GM19468 (cell line): ENCODE measurements around the gene GNPTAB.
"Not testable (repeated sequence)": the region's sequence is repeated elsewhere in the genome, so short reads cannot be mapped to it uniquely, and the experiment has no call there.

Experiments used
- ATAC-seq: cut with Tn5 transposase; IDR thresholded peaks from one replicate; pipeline ENCODE4 v1.9.1; 2021; ENCODE audit warnings: mild to moderate bottlenecking, moderate library complexity, moderate number of reproducible peaks; ENCODE audit not compliant: unreplicated experiment; ENCODE audit errors: extremely low read depth

The GNPTAB gene

DNA sequence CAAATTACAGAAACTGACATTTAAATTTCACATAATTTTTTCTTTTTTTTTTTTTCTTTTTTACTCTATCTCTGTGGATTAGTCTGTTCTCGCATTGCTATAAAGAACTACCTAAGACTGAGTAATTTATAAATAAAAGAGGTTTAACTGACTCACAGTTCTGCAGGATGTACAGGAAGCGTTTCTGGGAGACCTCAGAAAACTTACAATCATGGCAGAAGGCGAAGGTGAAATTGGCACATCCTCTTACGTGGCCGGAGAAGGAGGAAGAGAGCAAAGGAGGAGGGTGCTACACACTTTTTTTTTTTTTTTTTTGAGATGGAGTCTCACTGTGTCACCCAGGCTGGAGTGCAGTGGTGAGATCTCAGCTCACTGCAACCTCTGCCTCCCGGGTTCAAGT lies 19.4 kb downstream of the GNPTAB start:
- ATAC-seq = not testable (repeated sequence)

DNA sequence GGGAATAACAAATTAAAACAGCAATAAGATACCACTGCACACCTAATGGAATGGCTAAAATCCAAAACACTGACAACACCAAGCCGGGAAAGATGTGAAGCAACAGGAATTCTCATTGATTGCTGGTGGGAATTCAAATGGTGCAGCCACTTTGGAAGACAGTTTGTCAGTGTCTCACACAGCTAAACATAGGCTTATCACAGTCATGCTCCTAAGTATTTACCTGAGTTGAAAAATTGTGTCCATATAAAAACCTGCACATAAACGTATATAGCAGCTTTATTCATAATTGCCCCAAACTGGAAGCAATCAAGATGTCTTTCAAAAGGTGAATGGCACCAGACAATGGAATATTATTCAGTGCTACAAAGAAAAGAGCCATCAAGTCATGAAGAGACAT lies 21.6 kb downstream of the GNPTAB start:
- ATAC-seq = no peak

DNA sequence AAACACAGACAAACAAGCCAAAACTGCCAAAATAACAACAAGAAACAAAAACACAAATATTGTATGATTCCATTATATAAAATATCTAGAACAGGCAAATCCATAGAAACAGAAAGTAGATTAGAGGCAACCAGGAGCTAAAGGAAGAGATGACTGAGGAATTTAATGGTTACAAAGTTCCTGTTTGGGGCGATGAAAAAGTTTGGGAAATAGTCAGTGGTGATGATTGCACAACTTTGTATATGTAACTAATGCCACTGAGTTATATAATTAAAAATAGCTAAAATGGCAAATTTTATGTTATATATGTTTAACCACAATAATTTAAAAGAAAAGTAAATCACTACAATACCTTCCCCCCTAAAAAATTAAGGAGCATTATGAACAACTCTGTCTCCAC lies 24.5 kb downstream of the GNPTAB start:
- ATAC-seq = no peak

DNA sequence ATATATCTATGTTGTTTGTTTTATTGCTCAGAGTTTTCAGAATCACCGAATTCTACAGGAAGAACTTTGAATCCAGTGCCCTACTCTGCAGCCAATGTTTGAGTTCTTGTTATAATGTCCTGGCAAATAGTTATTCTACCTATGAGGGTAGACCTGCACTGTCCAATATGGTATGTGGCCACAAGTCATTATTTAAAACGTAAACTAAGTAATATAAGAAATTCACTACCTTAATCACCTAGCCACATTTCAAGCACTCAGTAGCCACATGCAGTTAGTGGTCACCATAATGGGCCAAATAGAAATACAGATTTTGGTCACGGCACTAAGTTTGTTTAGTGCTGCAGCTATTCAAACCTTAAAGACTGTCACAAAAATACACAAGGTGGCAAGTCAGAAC lies 26.4 kb downstream of the GNPTAB start:
- no peak for ATAC-seq

DNA sequence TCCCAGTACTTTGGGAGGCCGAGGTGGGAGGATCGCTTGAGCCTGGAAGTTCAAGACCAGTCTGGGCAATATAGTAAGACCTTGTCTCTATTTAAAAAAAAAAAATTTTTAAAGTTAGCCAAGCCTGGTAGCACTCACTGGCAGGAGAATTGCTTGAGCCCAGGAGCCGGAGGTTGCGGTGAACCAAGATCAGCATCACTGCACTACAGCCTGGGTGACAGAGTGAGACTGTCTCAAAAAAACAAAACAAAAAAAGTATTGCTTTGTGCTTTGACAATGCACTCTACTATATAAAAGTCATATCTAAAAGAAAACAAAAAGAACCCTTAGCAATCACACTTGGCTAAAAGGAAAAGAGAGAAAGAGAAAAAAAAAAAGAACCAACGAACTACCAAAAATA lies 26.8 kb downstream of the GNPTAB start:
- no peak for ATAC-seq

DNA sequence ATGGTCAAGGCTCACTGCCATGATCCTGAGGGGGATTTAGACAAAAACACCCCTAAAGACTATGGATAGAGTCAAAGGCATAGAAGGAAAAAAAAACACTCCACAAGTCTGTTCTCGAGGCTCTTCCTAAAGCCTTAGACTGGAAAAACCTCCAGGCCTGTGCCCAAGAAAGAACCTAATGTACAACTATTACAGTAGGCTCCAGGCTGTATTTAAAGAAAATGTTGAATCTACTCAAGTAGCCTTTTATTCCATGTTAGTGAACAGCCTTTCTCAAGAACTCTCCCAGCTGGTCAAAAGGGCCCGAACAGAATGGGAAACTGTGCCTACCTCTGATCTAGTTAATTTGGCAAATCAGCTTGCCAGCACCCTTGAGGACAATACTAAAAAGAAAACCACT lies 28.3 kb downstream of the GNPTAB start:
- ATAC-seq = no peak

DNA sequence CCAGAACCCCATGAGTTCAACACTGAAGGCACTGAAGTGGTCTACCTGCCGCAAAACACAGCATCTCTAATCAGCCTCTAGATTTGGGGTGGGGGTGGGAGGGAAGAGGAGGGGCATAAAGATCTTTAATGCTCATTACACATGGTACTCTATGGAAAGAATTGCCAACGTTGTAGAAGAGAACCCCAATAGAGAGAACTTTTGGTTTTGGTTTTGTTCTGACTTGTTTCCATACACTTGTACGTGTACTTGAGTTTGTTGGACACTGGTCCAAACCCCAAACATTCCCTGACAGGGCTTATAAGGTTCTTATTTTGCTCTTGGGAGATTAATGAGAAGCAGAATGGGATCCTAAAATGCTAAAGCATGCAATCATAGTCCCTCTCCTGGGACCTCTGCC lies 31.0 kb downstream of the GNPTAB start:
- no peak for ATAC-seq

DNA sequence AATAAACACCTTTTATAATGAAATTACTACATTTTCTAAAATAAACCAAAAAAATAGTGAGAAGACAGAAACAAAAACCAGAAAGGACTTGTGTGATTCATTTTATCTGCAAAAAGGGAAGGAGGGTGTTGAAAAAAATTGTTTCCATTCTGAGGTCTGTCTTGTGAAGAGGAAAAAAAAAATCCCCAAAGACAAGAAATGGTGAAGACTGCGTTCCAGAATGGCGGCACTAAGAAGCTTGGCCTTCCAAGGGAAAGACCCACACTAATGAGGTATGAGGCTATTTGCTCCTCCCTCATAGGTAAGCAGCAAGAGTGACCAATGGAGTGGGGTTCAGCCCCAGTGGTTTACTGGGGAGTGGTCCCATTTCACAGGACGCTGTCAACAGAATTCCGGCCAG lies 35.0 kb downstream of the GNPTAB start:
- no peak for ATAC-seq

DNA sequence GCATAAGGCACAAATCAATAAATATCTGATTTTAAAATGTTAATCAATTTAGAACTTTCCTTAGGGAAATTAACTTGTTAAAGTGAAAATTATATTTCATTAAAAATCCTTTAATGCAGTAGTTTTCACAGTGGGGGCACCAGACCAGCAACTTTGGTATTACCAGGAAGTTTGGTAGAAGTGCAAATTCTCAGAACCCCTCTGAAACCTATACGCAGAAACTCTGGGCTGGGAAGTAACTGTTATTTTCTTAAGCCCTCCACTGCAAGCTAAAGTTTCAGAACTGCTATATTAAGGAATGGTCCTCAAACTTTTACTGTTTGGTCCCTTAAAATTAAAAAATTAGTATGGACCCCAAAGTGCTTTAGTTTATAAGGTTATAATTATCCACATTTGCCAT lies 35.7 kb downstream of the GNPTAB start:
- ATAC-seq = no peak

DNA sequence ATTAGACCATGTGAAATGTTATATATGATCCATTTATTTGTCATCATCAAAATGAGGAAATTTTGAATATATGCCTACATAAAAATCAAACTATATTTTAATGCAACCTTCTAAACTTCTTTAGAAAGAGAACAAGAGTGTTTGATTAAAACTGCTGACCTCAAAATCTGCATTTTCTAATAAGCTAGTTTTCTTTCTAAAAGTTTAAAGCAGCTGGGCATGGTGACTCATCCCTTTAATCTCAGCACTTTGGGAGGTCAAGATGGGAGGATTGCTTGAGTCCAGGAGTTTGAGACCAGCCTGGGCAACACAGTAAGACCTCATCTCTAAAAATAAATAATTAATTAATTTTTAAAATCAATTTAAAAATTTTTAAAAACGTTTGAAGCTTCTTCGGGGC lies 36.2 kb downstream of the GNPTAB start:
- no peak for ATAC-seq

DNA sequence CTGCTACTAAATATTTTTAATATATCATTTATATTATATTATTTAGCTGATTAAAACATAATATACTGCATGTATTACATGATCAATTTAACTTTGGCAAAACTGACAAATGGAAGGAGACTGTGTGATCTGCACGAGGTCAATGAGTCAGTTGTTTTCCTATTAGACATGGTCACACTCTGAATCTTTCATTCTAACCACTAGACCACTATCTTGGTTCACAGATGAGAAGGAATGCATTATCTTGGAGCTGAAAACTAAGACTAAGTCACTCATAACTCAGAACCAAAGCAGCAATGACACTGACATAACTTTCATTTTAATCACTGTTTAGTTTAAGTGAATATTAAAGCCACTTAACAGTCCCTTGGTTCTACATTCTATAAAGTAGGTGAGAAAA lies 37.4 kb downstream of the GNPTAB start:
- ATAC-seq = no peak

DNA sequence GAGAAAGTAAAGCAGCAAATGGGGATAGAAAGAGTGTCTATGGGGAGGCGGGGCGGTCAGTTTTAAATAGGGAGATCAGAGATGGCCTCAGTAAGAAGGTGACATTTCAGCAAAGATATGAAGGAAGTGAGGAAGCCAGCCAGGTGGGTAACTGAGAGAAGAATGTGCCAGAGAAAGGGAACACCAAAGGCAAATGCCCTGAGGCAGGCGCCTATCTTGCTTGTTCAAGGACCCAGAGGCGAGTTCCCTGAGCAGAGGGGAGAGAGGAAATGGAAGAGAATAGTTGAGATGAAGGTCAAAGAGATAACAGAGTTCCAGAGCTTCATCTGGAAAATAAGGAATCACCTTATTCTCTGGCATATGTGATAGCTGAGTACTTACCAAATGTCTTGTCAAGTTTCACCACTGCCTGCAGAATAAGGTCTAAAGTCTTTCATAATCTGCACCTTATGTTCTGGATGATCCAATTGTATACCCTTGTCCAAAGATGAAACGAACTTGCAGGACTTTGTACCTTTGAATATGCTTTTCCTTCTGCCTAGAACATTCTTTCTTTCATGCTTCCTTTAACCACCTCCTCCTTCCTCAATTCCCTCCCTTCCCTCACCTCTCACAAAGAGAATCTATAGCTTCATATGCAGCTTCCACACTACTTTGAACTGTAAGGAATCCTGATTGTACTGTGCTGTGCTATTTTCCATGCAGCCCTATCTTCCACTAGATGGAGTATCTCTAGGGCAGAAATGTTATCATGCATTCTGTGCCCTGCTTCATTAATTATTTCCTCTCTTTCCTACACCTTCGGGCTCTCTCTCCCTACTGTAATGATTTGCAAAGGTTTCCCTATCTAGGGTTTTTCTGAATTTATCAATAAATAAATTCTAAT lies 38.5 kb downstream of the GNPTAB start:
- no peak for ATAC-seq

DNA sequence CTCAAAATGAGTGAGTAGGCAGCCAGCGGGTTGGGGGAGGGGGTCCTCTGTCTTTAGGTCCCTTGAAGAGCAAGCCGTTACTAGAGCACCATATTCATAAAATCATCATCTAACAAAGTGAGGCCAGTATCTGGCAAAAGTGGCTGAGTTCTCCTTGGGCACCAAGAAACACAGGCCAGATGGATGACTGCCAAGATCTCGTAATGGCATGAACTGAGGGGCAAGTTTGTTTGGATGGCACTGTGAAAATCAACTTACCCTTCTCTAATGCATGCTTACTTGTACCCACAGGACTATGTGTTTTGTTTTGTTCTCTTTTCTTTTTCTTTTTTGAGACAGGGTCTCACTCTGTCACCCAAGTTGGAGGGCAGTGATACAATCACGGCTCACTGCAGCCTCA lies 41.6 kb downstream of the GNPTAB start:
- no peak for ATAC-seq

DNA sequence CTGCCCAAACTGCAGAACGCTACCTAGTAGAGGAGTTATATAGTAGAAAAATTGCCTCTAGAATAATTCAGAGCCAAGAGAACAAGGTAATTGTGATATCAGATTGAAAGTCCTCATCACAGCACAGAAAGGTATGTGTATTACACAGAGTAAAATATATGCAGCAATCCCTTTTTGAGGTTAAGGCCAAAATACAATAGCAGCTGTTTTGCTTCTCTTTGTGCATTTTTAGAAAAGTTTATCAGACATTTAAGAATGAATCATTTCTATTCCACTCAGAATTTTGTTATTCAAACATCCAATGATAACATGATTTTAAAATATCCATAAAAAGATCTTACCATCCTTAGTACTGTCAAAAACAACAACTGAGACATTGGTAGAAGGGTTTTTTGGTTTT lies 45.1 kb downstream of the GNPTAB start:
- ATAC-seq = no peak

DNA sequence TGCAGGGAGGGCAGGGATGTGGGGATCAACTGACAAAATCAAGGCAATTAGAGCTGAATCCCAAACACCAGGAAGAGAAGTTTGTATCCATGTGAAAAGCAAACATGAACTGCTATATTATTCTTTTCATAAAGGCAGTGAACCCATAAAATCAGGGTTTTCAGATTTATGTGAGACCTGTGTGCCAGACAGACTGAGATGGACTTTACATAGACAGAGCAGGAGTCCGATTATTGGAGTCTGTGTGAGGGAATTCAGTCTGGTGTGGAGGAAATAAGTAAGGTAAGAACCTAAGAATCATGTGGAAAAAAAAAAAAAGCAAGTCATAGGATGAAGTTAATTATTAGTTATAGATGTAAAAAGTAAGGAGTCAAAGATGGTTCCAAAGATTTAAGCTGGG lies 46.4 kb downstream of the GNPTAB start:
- no peak for ATAC-seq

DNA sequence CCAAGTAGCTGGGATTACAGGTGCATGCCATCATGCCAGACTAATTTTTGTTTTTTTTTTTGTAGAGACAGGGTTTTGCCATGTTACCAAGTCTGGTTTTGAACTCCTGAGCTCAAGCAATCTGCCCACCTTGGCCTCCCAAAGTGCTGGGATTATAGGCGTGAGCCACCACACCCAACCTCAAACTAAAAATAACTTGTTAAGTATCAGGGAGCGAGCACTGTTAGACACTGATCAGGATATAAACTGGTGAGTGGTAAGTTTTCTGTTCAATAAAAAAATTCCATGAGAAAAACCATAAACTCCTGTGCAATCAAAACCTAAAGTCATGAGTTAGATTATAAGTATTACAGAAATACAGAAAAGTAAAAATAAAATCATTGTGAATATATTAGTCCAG lies 46.9 kb downstream of the GNPTAB start:
- ATAC-seq = no peak

DNA sequence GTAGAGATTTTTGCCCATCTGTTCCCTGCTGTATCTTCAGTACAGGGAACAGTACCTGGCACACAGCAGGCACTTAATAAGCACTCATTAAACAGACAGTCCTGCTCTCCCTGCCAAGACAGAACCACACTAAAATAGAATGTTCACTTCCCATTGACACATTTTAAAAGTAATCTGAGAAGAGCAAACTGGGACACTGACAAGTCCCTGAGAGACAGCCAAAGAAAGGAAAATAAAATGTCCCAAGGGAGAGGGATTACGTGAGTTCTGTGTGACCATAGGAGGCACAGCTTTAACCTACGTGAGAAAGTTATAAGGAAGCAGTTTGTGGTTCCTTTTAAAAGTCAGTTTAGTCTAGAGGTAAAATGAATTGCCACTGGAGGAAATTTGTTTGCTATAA lies 47.6 kb downstream of the GNPTAB start:
- no peak for ATAC-seq

DNA sequence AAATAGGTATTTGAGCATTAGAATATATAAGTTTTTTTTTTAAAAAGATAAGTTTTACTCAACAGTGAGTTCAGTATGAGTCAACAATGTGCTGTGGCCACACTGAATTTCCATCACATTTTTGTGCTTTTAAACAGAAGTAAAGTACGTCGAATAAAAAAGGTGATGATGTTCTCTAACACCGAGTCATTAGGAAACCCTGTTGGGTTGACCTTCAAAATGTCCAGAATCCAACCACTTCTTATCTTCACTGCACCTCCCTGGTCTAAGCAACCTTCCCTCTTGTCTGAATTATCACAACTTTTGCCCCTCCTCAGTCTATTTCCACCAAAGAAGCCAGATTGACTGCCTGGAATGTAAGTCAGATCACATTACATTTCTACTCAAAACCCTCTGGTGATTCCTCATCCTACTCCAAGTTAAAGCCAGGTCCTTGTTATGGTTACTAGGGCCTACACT lies 48.5 kb downstream of the GNPTAB start:
- ATAC-seq = no peak

DNA sequence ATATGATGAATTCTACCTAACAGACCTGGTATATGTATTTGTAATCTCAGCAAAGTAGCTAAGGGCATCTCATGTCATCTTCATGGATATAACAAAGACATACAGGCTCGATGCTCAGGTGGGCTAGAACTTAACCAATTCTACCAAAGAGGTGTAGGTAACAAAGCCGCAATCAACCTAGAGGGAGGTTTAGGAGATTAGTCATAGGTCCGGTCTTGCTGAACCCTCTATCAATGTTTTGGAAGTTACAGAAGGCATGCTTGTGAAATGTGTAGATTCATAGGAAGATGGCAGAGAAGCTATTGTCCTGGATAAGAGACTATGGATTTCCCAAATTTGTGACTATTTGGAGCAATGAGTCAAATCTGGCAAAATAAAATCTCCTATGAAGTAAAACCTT lies 48.9 kb downstream of the GNPTAB start:
- no peak for ATAC-seq

DNA sequence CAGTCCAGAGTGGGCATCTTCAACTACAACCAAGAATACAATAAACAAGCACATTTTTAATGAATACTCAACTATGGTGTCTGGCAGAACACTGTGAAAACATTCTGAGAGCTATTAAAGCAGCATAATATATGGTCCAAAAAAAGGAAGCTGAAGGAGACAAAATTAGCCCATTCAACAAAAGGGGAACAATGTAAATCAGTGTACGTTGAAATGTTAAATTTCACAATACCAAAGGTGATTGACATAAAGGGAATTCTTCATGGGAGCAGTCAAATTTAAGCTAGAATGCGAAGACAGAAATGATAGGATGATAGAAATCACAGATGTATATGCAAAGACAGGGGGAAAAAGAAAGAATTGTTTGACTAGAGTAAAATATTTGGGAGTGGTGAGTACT lies 50.2 kb downstream of the GNPTAB start:
- no peak for ATAC-seq

DNA sequence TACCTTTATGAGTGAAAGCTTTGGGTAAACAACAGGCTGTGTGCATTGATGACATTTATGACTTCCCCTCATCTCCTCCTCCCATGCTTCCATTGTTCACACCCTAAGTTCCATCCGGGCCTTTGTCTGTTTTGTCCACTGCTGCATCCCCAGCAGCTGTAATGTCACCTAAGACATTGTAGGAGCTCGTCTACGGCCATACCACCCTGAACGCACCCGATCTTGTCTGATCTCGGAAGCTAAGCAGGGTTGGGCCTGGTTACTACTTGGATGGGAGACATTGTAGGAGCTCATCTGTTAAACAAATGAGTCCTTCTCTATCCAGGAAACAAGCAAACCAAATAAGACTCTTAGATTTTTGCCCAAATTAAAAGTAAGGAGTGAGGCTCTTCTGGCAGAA lies 51.1 kb downstream of the GNPTAB start:
- ATAC-seq = no peak

DNA sequence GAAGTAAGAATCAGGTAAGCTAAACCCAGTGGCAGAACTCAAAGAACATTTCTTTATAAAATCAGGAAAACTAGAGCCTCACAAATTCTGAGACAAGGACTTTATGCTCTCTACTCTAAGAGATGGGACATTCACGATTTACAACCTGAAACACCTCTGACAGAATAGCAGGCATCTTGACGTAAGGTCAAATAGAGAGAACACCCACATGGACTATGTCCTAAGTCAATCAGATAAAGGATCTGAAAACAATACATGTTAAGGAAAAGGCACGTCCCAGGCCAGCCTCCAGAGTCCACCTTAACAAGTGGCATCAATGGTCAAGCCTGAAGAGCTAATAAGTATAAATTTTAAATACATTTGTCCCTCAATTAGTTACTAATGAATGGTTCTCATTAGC lies 51.6 kb downstream of the GNPTAB start:
- no peak for ATAC-seq
